HG03103 (cell line): ENCODE measurements around the gene SCAF4.
A peak's percentile ranks its signal among the peaks of the same experiment; 100 is the strongest.
"Not testable (repeated sequence)": the region's sequence is repeated elsewhere in the genome, so short reads cannot be mapped to it uniquely, and the experiment has no call there.

Source experiments
- ATAC-seq: cut with Tn5 transposase; IDR thresholded peaks from one replicate; pipeline ENCODE4 v1.9.1; 2021; ENCODE audit warnings: low read depth; ENCODE audit not compliant: unreplicated experiment

The SCAF4 gene

GRCh38 chr21:31737586-31738397, 5.9 kb upstream of the SCAF4 start:
- ATAC-seq: not testable (repeated sequence)

- no peak for ATAC-seq
These were observed 3.6 kb upstream of the SCAF4 start for GRCh38 chr21:31735511-31735992.

GRCh38 chr21:31733551-31734149, 1.7 kb upstream of the SCAF4 start:
- no peak for ATAC-seq

GRCh38 chr21:31732597-31733550, 956 bp upstream of the SCAF4 start:
- no peak for ATAC-seq

GRCh38 chr21:31731056-31731856, 662 bp downstream of the SCAF4 start:
- peak; percentile 13 for ATAC-seq

- ATAC-seq: no peak
These were observed 1.2 kb downstream of the SCAF4 start for GRCh38 chr21:31730712-31731055.

- no peak for ATAC-seq
These were observed 2.1 kb downstream of the SCAF4 start for GRCh38 chr21:31729622-31730343.

- ATAC-seq: no peak
These were observed 3.0 kb downstream of the SCAF4 start for GRCh38 chr21:31728952-31729351.

- no peak for ATAC-seq
These were observed 3.7 kb downstream of the SCAF4 start for GRCh38 chr21:31728191-31728590.

GRCh38 chr21:31727181-31727580, 4.7 kb downstream of the SCAF4 start:
- no peak for ATAC-seq

- no peak for ATAC-seq
These were observed 5.5 kb downstream of the SCAF4 start for GRCh38 chr21:31726407-31726806.

GRCh38 chr21:31725202-31725839, 6.6 kb downstream of the SCAF4 start:
- ATAC-seq: no peak

- ATAC-seq: no peak
These were observed 7.4 kb downstream of the SCAF4 start for GRCh38 chr21:31724552-31724951.

GRCh38 chr21:31721381-31721780, 10.5 kb downstream of the SCAF4 start:
- no peak for ATAC-seq

GRCh38 chr21:31720739-31721138, 11.2 kb downstream of the SCAF4 start:
- no peak for ATAC-seq

- ATAC-seq: no peak
These were observed 11.6 kb downstream of the SCAF4 start for GRCh38 chr21:31720330-31720729.

- no peak for ATAC-seq
These were observed 15.8 kb downstream of the SCAF4 start for GRCh38 chr21:31716106-31716505.

- no peak for ATAC-seq
These were observed 17.1 kb downstream of the SCAF4 start for GRCh38 chr21:31714741-31715365.
